ENCODE results near the gene APP.

DNA sequence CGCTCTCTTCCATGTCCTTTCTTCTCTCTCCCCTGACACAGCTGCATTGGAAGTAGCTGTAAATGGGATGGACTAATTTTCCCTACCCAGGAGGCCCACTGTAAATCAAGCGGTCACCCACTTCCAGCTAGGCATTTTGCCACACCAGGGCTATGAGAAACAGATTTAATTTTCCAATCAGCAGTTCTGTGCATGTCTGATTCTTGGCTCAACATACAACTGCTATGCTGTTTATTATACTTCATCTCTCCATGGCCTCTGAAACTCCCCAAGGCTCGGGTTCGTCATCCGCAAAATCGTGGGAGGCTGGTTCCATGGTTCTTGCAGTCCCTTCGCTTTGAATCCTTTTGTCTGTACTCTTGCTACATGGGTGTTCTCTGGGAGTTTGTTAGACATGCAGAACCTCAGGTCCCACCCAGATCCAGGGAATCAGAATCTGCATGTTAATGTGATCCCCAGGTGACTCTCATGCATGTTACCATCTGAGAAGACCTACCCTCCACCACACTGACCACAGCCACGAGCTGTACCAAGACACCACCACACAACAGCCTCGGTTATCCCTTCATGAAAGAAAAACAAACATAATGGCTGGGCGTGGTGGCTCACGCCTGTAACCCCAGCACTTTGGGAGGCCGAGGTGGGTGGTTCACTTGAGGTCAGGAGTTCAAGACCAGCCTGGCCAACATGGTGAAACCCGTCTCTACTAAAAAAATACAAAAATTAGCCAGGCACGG is 245.3 kb downstream of the APP start:
- TF ChIP-seq CTCF (IDR thresholded peaks at IDR 0.05), result no peak
- TF ChIP-seq POLR2A (IDR thresholded peaks at IDR 0.05), result no peak
